NCI-H2171 treated with DMSO at 0.1 percent for 48 hours (cell line): ENCODE data around the gene TMEM40.
A peak's percentile ranks its signal among the peaks of the same experiment; 100 is the strongest.
"Not testable (repeated sequence)": the region's sequence is repeated elsewhere in the genome, so short reads cannot be mapped to it uniquely, and the experiment has no call there.

Experiments used
- DNase-seq: peaks from one replicate; lab custom pipeline; 2025; lab: John Stamatoyannopoulos, UW

Gene TMEM40

DNA sequence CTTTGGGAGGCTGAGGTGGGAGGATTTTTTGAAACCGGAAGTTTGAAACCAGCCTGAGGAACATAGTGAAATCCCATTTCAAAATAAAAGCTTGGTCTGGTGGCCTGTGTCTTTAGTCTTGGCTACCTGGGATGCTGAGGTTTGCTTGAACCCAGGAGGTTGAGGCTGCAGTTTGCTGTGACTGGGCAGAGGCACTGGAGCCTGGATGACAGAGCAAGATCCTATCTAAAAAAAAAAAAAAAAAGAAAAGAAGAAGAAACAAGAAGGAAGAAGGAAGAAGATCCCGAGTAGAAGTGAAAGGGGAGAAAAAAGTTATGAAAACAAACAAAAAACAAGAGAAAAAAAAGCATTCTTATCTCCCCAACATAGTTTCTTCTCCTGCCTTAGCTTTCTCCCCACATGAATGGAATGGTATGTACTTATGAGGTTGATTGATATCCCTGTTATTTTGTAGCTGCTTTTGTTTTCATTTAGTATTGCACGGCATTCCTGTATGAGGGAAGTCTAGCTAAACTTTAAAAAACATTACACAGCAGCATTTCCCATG lies 42.4 kb downstream of the TMEM40 start:
- no peak for DNase-seq

DNA sequence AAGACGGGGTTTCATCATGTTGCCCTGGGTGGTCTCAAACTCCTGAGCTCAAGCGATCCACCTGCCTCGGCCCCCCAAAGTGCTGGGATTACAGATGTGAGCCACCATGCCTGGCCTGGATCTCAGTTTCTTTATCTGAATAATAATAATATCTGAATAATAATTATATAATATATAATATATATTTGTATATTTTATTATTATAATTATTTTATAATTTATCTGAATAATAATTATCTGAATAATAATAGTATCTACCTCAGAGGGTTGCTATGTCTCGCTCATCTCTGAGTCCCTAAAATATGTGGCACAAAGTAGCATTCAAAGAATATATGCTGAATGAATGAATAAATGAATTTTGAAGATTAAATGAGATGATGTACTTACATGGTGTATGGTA lies 44.8 kb downstream of the TMEM40 start:
- no peak for DNase-seq

DNA sequence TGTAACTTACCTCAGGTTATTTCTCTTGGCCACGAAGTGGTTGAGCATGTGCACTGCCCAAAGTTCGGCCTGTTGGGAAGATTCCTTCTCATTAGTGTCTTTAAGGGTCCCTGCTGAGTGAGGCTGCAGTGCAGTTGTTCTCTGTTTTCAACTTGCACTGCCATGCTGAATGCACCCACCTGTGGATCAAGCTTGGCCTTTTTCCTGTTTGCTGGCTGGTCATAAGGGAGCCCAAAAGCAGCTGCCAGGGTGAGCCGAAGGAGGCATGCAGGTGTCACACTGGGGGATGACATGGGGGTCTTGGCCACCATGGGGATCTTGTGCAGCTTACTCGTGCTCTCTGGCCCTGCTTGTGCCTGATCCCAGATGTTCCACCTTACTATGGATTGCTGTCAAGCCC lies 49.0 kb downstream of the TMEM40 start:
- DNase-seq: no peak

DNA sequence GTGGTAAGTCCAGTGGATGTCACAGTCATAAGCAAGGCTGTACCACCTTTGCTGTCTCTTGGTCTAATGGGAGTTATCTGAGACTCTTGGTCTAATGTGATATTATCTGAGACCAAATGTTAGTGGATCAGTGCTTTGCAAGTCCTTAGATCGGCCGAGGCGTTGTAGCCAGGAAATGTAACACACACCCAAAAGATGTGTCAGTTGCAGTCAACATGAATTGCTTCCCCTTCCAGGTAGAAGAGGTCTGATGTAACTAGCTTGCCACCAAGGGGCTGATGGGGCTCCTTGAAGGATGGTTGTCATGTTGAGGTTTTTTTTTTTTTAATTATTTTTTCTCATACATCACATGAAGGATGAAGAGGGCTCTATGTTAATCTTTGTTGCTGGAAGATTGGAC lies 49.7 kb downstream of the TMEM40 start:
- DNase-seq: no peak

DNA sequence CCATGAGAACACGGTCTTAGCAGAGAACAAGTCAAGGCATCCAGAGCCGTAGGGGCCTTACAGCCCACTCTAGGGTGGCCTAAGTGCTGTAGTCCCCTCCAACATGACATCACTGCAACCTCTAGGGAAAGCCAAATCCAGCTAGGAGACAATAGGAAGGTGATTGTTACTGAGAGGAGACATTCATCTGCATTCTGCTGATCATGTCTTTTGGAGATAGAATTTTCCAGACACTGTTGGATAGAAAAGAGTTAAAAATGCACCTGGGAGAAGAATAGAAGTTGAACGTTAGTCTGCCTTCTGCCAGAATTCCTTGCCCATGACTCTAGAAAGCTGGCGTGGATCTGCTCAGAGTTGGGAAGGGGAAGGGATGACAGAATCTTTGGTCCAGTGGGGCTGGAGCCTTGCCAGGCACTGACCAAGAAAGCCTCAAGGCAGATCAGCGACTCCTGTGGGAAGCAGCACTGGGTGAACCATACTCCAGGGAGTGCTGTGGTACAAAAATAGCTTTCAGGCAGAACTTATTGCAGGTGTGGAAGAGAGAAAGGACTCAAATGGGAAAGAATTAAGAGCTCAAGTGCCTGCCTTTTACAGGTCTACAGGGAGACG lies 50.4 kb downstream of the TMEM40 start:
- DNase-seq: no peak

DNA sequence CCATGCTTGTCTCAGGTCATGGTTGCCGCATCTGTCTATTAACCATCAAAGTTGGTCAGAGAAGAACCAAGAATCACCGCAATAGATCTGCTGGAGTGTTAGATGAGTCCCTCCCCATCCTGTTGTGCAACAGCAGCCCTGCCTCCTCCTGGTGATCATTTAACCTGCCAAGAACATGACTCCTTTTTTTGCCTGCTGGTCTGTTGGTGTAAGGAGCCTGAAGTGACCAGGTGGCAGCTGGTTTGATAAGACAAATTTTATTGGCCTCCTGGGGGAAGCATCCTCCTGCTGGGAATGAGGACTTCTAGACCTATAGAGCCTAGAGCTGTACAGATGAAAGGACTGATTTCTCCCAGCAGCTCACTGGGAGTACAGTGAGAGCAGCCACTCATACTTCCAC lies 51.6 kb downstream of the TMEM40 start:
- peak; percentile 18 for DNase-seq

DNA sequence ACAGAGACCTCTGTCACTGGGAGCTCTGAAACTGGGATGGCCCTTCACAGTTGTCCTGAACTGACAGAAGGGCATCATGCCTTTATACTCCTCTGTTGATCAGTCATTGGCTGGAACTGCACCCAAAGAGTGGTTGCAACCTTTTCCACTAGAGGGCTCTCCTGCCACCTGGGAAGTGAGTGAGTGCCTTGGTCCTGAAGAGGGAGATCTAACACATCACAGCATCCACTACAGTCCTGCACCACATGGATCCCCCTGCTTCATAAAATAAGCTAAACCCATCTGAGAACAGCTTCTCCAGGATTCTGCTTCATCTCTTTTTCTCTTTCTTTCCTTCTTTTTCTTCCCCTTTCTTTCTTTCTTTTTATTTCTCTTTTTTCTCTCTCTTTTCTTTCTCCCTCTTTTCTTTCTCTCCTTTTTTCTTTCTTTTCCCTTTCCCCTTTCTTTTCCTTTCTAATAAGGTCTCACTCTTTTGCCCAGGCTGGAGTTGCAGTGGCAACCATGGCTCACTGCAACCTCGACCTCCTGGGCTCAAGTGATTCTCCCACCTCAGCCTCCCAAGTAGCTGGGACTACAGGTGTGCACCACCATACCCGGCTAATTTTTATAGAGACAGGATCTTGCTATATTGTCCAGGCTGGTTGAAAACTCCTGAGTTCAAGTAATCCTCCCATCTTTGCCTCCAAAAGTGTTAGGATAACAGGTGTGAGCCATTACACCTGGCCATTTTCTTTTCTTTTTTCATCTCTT lies 52.4 kb downstream of the TMEM40 start:
- DNase-seq: peak; percentile 56

DNA sequence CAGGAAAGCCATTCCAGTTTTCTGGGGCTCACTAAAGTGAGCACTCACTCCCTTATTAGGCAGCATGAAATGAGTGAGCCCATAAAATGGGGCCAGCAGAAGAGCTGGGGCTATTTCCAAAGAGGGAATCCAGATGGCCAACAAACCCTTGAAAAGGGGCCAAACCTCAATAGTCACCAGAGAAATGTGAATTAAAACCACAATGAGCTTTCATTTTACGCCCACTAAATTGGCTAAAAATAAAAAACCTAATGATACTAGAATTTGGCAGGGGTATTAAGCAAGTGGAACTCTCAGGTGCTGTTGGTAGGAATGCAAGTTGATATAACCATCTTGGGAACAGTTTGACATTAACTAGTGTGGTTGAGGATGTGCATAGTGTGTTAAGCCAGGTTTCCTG lies 53.1 kb downstream of the TMEM40 start:
- DNase-seq: no peak

DNA sequence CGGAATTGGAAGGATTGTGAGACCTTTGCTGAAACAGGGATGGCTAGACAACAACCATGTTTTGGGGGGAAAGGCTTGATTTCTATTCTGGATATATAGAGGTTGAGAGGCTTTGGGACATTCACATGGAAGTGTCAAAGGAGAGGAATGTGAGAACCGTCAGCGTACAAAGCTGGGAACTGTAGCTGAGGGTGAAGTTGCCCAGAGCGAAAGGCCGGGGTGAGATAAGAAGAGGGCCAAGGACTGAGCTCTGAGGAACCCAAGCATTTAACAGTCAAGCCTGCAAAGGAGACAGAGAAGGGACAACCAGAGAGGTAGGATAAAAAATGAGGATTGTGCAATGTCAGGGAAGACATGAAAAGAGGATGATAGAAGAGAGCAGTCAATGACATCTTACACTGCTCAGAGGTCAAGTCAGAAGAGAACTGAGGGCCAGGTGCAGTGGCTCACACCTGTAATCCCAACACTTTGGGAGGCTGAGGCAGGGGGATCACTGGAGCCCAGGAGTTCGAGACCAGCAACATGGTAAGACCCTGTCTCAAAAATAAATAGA lies 53.6 kb downstream of the TMEM40 start:
- DNase-seq: no peak

DNA sequence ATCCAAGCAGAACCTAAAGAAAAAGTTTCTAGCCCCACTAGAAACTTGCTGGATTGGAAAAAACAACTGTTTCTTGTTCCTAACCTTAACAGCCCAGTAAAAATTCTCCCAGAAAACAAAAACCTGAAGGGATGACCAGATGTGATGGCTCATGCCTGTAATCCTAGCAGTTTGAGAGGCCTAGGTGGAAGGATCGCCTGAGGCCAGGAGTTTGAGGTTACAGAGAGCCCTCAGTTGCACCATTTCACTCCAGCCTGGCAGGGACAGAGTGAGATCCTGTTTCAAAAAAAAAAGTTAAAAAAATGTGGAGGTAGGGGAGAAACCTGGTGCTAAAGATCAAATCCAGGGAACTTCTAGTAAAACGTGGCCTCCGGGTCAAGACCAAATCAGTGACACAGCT lies 56.6 kb downstream of the TMEM40 start:
- DNase-seq: no peak

DNA sequence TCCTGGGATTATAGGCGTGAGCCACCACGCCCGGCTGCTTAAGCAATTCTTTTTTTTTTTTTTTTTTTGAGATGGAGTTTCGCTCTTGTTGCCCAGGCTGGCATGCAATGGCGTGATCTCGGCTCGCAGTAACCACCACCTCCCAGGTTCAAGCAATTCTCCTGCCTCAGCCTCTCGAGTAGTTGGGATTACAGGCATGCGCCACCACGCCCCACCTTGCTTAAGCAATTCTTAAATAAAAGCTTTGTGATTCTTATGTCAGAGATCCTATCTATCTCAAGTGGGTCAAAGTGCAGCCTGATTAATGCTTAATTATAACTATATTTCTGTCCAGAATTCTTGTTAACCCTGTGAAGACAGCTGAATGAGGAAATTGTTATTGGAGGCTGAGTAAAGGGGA lies 57.5 kb downstream of the TMEM40 start:
- DNase-seq: not testable (repeated sequence)

DNA sequence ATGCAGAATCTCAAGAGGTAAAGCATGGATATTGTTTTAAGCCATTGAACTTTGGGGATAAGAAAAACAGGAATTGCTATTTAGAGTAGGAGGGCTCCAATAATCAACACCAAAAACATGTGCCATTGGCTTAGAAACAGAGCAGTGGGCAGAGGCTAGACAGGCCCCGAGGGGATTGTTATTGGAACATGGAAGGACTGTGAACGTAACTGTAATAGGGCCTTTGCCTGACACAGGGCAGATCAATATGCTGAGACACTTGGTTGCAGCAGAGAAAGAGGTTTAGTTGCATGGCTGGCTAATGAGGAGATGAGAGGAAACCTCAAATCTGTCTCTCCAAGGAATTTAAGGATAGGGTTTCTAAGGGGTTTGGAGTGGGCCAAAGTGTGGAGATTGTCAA lies 58.3 kb downstream of the TMEM40 start:
- DNase-seq: no peak

DNA sequence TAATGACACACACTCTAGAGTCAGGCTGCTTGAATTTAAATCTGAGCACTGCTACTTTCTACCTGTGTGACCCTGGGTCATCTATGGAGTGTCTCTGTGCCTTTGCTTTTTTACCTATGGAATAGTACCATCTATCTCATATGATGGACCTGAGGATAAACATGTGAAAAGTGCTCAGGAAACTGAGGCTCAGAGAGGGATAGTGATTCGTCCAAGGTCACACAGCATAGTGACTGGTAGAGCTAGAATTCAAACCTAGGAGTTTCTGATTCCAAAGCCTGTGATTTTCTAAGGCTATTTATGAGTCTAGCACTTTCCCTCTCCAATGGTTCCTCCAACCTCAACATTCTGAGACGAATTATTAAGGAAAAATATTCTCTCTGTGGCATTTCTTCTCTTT lies 63.1 kb downstream of the TMEM40 start:
- DNase-seq: no peak

DNA sequence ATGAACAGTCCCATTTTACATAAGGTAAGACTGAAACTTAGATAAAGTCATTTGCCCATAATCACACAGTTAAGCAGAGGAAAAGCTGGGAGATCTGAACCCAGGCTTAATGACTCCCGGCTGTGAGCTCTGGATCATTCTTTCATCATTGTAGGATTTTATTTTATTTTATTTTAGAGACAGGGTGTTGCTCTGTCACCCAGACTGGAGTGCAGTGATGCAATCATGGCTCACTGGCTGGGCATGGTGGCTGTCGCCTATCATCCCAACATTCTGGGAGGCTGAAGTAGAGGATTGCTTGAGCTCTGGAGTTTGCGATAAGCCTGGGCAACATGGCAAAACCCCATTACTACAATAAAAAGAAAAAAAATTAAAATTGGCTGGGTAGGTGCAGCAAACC lies 63.9 kb downstream of the TMEM40 start:
- DNase-seq: no peak

DNA sequence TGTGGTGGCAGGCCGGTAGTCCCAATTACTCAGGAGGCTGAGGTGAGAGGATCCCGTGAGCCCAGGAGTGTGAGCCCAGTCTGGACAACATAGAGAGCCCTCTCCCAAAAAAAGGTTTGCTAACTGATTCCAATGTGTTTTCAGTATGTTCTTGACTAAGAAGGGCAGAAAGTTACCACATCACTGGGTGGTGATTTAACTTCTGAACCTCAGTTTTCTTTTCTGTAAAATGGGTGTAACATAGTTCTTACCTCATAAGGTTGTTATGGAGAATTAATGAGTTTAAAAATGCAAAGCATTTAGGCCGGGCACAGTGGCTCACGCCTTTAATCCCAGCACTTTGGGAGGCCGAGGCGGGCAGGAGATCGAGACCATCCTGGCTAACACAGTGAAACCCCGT lies 66.6 kb downstream of the TMEM40 start:
- DNase-seq: no peak

DNA sequence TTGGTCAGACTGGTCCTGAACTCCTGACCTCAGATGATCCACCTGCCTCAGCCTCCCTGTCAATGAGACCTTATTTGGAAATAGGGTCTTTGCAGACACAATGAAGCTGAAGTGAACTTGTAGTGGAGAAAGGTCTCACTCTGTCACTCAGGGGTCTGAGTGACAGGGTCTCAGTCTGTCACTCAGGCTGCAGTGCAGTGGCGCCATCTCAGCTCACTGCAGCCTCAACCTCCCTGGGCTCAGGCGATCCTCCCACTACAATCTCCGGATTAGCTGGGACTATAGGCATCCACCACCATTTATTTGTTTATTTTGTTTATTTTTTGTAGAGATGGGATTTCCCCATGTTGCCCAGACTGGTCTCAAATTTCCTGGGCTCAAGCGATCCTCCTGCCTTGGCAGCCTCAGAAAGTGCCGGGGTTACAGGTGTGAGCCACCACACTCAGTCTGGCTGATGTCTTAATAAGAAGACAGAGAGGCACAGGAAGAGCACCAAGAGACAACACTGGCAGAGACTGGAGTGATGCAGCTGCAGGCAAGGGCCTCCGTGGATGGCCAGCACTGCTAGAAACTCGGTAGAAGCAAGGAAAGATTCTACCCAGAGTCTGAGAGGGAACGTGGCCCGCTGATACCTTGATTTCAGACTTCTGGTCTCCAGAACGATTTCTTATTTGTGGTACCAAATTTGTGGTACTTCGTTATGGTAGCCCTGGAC lies 68.9 kb downstream of the TMEM40 start:
- DNase-seq: no peak

DNA sequence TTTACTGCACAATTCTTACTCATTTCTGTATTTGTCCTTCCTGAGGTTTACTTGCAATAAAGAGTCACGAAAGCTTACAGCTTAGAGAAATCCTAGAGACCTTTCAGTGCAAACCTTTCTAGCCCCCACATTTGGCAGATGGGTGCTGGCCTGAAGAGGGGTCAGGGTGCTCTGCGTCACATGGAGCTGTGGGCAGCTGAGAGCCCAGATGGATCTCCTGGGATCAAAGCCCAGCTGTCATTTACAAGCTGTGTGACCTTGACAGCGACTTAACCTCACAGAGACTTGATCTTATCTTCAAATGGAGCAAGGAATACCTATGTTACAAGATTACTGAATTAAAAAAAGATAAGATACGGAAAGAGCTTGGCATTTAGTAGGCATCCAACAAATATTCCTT lies 71.1 kb downstream of the TMEM40 start:
- no peak for DNase-seq

DNA sequence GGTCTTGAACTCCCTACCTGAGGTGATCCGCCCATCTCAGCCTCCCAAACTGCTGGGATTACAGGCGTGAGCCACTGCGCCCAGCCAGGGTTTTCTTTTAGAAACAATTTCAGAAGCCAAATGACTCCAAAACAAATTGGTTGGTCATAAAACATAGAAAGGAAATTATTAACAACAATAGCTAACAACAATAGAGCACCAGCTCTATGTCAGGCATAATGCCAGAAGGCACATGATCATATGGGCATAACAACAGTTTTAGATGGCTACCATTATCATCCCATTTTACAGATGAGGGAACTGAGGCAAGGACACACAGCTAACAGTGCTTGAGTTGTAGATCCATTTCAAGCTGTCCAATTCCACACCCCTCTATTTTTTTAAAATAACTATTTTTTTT lies 73.0 kb downstream of the TMEM40 start:
- DNase-seq: no peak
